ENCODE results near the gene DPM2. TPM values are rescaled to one million over a fixed set of nuclear protein-coding genes. Genes with fewer than 3 reads are reported as not detected.

Gene DPM2
- total RNA-seq, 1 donor from 2014 or later: 26.3 TPM

GRCh38 chr9:127959841-127960409, 22.3 kb upstream of the DPM2 start:
- Mint-ChIP-seq H3K4me1 (ENCODE audit: low read depth) (peaks cover 67% of the 10 kb centered on the region), H3K27ac (ENCODE audit: unreplicated experiment) (peak overlapping the region; percentile 65), H3K36me3 (ENCODE audit: low read depth) (no peaks in the 10 kb centered on the region), H3K27me3 (ENCODE audit: low read depth) (no peaks in the 10 kb centered on the region), H3K9me3 (ENCODE audit: low read depth) (no peaks in the 10 kb centered on the region), H3K4me3 (ENCODE audit: unreplicated experiment) (no peak overlapping the region)
- TF ChIP-seq CTCF (IDR thresholded peaks at IDR 0.05): no peak
- DNase-seq (ENCODE audit: low spot score): no peak

GRCh38 chr9:127959398-127959797, 21.7 kb upstream of the DPM2 start:
- H3K36me3 Mint-ChIP-seq (ENCODE audit: low read depth): no peaks in the 10 kb centered on the region
- DNase-seq (ENCODE audit: low spot score): no peak
- peaks cover 66% of the 10 kb centered on the region for H3K4me1 Mint-ChIP-seq (ENCODE audit: low read depth)
- no peaks in the 10 kb centered on the region for H3K27me3 Mint-ChIP-seq (ENCODE audit: low read depth)
- no peak for TF ChIP-seq CTCF (IDR thresholded peaks at IDR 0.05)
- H3K9me3 Mint-ChIP-seq (ENCODE audit: low read depth): no peaks in the 10 kb centered on the region
- no peak overlapping the region for H3K4me3 Mint-ChIP-seq (ENCODE audit: unreplicated experiment)
- peak overlapping the region; percentile 4 for H3K27ac Mint-ChIP-seq (ENCODE audit: unreplicated experiment)

- TF ChIP-seq CTCF (IDR thresholded peaks at IDR 0.05): no peak
- H3K36me3 Mint-ChIP-seq (ENCODE audit: low read depth): no peaks in the 10 kb centered on the region
- no peaks in the 10 kb centered on the region for H3K27me3 Mint-ChIP-seq (ENCODE audit: low read depth)
- no peak for DNase-seq (ENCODE audit: low spot score)
- H3K4me3 Mint-ChIP-seq (ENCODE audit: unreplicated experiment): no peak overlapping the region
- H3K9me3 Mint-ChIP-seq (ENCODE audit: low read depth): no peaks in the 10 kb centered on the region
- H3K27ac Mint-ChIP-seq (ENCODE audit: unreplicated experiment): peak overlapping the region; percentile 4
- H3K4me1 Mint-ChIP-seq (ENCODE audit: low read depth): peaks cover 63% of the 10 kb centered on the region
Measured at GRCh38 chr9:127958728-127959127, 21.1 kb upstream of the DPM2 start.

GRCh38 chr9:127955294-127956015, 17.8 kb upstream of the DPM2 start:
- H3K4me3 Mint-ChIP-seq (ENCODE audit: unreplicated experiment): no peak overlapping the region
- H3K27ac Mint-ChIP-seq (ENCODE audit: unreplicated experiment): peak overlapping the region; percentile 71
- DNase-seq (ENCODE audit: low spot score): no peak
- H3K4me1 Mint-ChIP-seq (ENCODE audit: low read depth): peaks cover 47% of the 10 kb centered on the region
- TF ChIP-seq CTCF (IDR thresholded peaks at IDR 0.05): peak; percentile 40
- no peaks in the 10 kb centered on the region for H3K27me3 Mint-ChIP-seq (ENCODE audit: low read depth)
- no peaks in the 10 kb centered on the region for H3K36me3 Mint-ChIP-seq (ENCODE audit: low read depth)
- no peaks in the 10 kb centered on the region for H3K9me3 Mint-ChIP-seq (ENCODE audit: low read depth)

GRCh38 chr9:127954831-127955293, 17.2 kb upstream of the DPM2 start:
- Mint-ChIP-seq H3K27ac (ENCODE audit: unreplicated experiment) (peak overlapping the region; percentile 49), H3K4me1 (ENCODE audit: low read depth) (peaks cover 41% of the 10 kb centered on the region), H3K4me3 (ENCODE audit: unreplicated experiment) (no peak overlapping the region), H3K36me3 (ENCODE audit: low read depth) (no peaks in the 10 kb centered on the region), H3K9me3 (ENCODE audit: low read depth) (no peaks in the 10 kb centered on the region), H3K27me3 (ENCODE audit: low read depth) (no peaks in the 10 kb centered on the region)
- TF ChIP-seq CTCF (IDR thresholded peaks at IDR 0.05): no peak
- no peak for DNase-seq (ENCODE audit: low spot score)

All from chondrocyte (in vitro differentiated cells).